ENCODE data around the gene ZKSCAN1.

Gene ZKSCAN1

DNA sequence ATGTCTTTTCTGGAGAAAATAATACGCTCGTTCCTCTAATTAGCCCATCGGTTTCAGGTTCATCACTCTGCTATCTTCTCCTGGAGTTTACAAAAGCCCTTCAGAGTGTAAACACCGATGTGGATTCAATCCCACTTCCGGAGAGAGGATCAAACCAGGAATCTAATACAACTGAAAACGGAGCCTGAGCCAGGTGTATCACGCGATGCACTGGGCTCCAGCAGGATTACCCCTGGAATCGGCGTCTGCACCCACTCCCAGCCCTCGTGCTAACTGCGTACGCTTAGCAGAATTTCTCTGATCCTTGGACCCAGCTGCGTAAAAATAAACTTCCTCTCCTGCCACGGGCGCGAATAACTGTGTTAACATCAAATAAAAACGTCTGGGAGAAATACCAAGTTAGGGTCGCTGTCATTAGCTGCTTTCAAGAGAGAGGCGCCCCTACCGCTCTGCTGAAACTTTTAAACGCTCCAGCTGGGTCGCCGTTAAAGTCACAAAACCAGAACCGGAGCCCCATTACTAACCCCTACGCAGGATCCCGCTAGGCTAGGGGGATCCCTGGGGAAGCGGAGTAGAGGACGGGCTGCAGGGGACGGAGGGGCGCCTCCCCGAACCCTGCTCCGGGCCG, 65.6 kb downstream of the ZKSCAN1 start:
- DNase-seq (ENCODE audit: low read depth, low spot score): peak; percentile 49

DNA sequence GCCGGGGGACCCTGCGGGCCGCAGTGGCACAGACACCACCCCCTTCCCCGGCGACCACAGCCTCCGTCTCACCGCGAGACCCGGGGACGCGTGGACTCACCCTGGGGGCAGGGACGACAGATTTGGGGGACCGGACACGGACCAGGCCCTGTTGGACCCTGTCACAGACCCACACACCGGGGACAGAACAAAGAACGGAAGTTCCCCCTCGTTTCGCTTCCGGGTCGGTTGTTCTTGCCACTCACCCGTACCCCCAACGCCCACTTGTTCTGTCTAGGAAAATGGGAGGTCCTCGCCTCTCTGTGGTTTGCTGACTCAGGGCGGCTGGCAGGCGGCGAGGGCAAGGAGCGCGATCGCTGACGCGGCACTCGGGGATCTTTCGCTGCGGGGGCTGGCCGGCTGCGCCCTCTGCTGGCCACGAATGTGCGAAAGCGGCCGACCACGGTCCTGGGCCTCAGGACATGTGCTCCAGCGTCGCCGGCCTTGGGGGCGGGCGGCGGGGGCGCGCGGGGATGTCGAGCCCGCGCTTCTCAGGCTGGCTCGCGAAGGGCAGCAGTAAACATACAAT, 66.2 kb downstream of the ZKSCAN1 start, which contains the start of gene ZNF3:
ZNF3 (minus strand) TSS at position 189 of the 568 bp plus-strand sequence. CDS start 4,366 bp downstream, outside the sequence.
- DNase-seq (ENCODE audit: low read depth, low spot score): peak; percentile 100

DNA sequence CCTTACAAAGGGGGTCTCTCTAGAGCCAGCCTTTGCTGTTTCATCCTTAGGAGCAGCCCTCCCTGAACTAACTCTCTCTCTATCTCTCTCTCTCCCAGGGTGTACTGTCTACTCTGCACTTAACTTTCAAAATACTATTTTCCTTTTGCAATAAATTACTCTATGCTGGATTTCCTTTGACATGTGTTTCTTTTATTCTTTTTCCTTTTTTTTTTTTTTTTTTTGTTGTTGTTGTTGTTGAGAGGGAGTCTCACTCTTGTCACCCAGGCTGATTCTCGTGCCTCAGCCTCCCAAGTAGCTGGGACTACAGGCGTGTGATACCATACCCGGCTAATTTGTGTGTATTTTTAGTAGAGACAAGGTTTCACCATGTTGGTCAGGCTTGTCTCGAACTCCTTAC, 67.6 kb downstream of the ZKSCAN1 start:
- DNase-seq (ENCODE audit: low read depth, low spot score): no peak

DNA sequence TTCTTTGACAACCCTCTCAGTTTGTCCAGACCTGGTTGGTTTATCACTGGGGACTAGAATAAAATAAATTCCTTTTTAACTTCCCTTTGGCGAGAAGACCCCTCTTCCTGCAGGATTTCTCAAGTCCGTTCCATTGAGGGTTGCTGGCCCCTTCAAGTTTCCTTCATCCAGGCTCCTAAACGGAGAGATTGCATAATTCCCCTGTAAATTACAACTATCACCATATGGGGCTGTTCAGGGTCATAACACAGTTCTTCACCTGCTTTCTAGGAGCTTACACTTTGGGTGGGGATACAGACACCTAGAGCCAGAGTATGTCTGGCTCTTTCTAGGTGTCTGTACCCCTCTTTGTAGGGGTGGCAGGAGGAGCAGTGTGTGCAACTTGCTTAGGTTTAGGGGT, 70.1 kb downstream of the ZKSCAN1 start:
- DNase-seq (ENCODE audit: low read depth, low spot score): no peak

DNA sequence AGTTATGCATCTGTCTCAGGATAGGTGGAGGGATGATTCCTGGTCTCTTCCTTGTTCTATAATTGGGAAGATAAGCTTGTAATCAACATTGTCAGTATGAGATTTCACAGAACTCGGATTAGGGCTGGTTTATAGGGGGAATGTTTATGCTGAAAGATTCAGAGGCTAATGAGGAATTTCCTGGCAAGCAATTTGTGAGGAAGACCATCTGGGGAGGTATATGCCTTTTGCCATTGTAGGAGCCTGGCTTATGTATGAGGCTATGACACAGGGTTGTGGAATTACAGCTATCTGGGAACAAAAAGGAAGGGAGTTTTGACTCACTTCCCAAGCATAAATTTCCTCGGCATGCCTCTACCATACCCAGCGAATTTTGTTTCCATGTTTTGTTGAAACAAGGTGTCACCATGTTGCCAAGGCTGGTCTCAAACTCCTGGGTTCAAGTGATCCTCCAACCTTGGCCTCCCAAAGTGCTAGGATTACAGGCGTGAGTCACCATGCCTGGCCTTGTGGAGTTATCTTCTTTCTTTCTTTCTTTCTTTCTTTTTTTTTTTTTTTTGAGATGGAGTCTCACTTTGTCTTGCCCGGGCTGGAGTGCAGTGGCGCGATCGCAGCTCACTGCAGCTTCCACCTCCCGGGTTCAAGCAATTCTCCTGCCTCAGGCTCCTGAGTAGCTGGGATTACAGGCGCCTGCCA, 71.8 kb downstream of the ZKSCAN1 start:
- peak; percentile 94 for DNase-seq (ENCODE audit: low read depth, low spot score)

DNA sequence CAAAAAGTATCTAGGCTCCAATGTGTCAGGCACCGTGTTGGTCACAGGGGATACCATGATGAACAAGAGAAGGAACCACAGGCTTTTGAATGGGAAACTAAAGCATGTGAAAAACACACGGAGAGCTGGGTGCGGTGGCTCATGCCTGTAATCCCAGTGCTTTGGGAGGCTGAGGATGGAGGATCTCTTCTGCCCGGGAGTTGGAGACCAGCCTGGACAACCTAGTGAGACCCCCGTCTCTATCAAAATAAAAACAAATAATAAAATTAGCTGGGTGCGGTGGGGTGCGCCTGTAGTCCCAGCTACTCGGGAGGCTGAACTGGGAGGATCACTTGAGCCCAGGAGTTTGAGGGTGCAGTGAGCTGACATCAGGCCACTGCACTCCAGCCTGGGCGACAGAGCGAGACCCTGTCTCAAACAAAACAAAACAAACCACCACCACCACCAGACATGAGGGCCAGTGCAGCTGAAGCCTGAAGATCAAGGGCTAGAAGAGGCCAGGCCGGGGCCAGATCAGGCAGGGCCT, 72.8 kb downstream of the ZKSCAN1 start:
- DNase-seq (ENCODE audit: low read depth, low spot score): no peak

DNA sequence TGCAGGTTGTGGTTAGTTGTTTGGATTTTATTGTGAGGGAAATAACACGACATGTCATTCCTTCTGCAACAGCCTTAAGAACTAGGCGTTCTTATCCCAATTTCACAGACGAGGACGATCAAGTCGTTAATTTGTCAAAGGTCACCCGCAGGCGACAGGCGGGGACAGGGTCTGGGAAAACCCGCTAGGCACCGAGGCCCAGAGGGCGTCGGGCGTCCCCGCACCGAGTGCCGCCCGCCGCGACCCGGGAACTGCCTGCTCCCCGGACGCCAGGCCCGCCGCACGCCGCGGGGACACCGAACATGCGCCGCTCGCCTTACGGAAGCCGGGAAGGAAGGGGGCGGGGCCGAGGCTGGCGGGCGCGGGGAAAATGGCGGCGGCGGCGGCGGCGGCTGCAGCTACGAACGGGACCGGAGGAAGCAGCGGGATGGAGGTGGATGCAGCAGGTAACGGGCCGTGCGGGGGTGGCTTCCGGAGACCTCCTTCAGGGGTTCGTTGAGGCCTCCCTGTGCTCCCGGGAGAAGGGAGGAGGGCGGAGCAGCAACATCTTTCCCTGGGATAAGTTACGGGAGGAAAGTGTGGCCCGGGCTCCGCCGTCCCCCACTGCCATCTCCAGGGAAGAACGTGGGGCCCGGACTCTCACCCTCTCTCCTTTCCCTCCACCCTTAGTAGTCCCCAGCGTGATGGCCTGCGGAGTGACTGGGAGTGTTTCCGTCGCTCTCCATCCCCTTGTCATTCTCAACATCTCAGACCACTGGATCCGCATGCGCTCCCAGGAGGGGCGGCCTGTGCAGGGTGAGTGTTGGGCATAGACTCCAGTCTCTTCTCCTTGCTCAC, 73.4 kb downstream of the ZKSCAN1 start, which contains the start of gene COPS6:
COPS6 (plus strand) TSS at position 349 of the 837 bp plus-strand sequence; CDS start at position 371, 22 bp downstream.
- peak; percentile 92 for DNase-seq (ENCODE audit: low read depth, low spot score)

DNA sequence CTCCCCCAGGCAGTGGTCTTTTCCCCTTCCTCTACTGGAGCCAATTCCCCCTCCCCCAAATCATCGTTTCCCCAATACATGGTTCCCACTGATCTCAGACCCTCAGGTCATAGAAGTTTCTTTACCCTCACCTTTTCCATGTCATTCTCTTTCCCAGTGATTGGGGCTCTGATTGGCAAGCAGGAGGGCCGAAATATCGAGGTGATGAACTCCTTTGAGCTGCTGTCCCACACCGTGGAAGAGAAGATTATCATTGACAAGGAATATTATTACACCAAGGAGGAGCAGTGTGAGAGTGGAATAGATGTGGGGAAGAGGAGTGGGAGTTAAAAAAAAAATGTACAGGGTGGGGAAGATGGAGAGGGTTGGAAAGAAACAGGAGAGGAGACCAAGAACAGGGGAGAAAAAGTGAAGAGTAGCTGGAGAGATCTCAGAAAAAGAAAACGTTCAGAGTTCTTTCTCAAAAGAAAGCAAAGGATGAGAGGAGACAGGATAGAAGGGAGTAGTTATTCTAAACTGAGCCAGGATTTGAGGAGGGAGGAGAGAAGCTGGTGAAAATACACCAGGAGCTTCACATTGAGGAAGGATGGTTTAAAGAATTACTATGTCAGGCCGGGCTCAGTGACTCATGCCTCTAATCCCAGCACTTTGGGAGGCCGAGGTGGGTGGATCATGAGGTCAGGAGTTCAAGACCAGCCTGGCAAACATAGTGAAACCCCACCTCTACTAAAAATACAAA, 74.2 kb downstream of the ZKSCAN1 start:
- peak; percentile 39 for DNase-seq (ENCODE audit: low read depth, low spot score)

DNA sequence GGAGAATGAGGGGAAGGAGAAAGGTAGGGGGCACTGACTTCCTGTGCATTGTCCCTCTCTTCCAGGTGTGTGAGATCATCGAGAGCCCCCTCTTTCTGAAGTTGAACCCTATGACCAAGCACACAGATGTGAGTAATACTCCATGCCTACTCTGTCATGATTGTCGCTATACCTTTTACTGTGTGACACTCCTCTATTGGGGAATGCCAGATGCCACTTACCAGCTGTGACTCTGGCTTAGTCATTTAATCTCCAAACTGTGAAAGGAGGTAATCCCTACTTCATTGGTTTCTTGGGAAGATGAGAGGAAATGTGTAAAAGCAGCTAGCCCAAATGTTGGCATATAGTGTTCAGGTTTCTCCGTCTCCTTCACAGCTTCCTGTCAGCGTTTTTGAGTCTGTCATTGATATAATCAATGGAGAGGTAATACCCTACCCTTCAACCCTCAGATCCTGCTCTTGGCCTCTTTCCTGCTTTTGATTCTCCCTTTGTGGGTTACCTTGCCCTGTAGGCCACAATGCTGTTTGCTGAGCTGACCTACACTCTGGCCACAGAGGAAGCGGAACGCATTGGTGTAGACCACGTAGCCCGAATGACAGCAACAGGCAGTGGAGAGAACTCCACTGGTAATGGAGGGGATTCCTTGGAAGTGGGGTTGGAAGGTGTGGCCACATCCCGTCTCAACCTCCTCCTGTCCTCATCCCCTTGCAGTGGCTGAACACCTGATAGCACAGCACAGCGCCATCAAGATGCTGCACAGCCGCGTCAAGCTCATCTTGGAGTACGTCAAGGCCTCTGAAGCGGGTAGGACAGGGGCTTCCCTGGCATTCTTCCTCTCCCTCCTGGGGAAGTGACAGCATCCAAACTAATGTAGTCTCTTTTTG, 75.4 kb downstream of the ZKSCAN1 start:
- DNase-seq (ENCODE audit: low read depth, low spot score): no peak

Measured in astrocyte of the hippocampus (primary cell).